Fibroblast of pulmonary artery (primary cell): ENCODE data around the gene RALGDS.
A peak's percentile ranks its signal among the peaks of the same experiment; 100 is the strongest.

ENCODE experiments used
- DNase-seq: peaks from one replicate; pipeline ENCODE4 v3.0.0-alpha.2; 2010; ENCODE audit warnings: low read depth
- H3K4me3 ChIP-seq: replicated peaks from 2 replicates; pipeline ENCODE4 v1.5.1; 2011; ENCODE audit warnings: low read depth, mild to moderate bottlenecking, control low read depth, low read length, moderate library complexity
- CTCF ChIP-seq: IDR thresholded peaks from 2 replicates; pipeline ENCODE4 v1.5.1; 2011; ENCODE audit warnings: mild to moderate bottlenecking, control low read depth, low read length, inconsistent platforms; ENCODE audit errors: missing control alignments

RALGDS gene

GRCh38 chr9:133103987-133104505 lies 17.0 kb downstream of the RALGDS start:
- H3K4me3 ChIP-seq: no peak overlapping the region
- DNase-seq: no peak
- no peak for TF ChIP-seq CTCF

GRCh38 chr9:133103183-133103986 lies 17.7 kb downstream of the RALGDS start:
- DNase-seq: peak; percentile 46
- TF ChIP-seq CTCF: peak; percentile 94

GRCh38 chr9:133102190-133103021 lies 18.6 kb downstream of the RALGDS start:
- no peak overlapping the region for H3K4me3 ChIP-seq
- DNase-seq: no peak
- TF ChIP-seq CTCF: no peak

More at GRCh38 chr9:133103183-133103986, 17.7 kb downstream of the RALGDS start:
- H3K4me3 ChIP-seq: no peak overlapping the region

GRCh38 chr9:133101356-133102189 lies 19.5 kb downstream of the RALGDS start:
- TF ChIP-seq CTCF: no peak
- H3K4me3 ChIP-seq: no peak overlapping the region
- no peak for DNase-seq

GRCh38 chr9:133100506-133101355 lies 20.3 kb downstream of the RALGDS start:
- TF ChIP-seq CTCF: no peak
- DNase-seq: no peak
- H3K4me3 ChIP-seq: no peak overlapping the region
